Stimulated activated naive B cell treated with anti-CD40 and anti-IgM and Interleukin-4, amounts not matched to agents 10 μg/mL and 1 μg/mL and 100 μg/mL, for 72 hours (primary cell): ENCODE measurements around the gene XYLB.

ENCODE experiments used
- ATAC-seq, 2 donors: fragments of 150-1000 bp; cut with Tn5 transposase; replicated peaks; 2 replicates each; pipeline ENCODE4 v1.10.0; 2021; ENCODE audit warnings: moderate library complexity in 1 of 2
- DNase-seq: peaks from one replicate; pipeline ENCODE4 v3.0.0; 2021
- H3K27ac Mint-ChIP-seq: one replicate; pipeline ENCODE4 v1.8.0; 2022; ENCODE audit warnings: mild to moderate bottlenecking, mixed read lengths
- H3K27me3 Mint-ChIP-seq, 2 donors: one replicate each; pipeline ENCODE4 v1.8.0; 2022; ENCODE audit warnings: mixed read lengths in 2 of 2
- H3K36me3 Mint-ChIP-seq, 2 donors: one replicate each; pipeline ENCODE4 v1.8.0; 2022; ENCODE audit warnings: mixed read lengths in 2 of 2, mild to moderate bottlenecking in 1 of 2
- H3K4me1 Mint-ChIP-seq, 2 donors: one replicate each; pipeline ENCODE4 v1.8.0; 2022; ENCODE audit warnings: mixed read lengths in 2 of 2, mild to moderate bottlenecking in 1 of 2
- H3K4me3 Mint-ChIP-seq, 2 donors: one replicate each; pipeline ENCODE4 v1.8.0; 2022; ENCODE audit warnings: mild to moderate bottlenecking in 2 of 2, mixed read lengths in 2 of 2, moderate library complexity in 1 of 2
- H3K9me3 Mint-ChIP-seq, 2 donors: one replicate each; pipeline ENCODE4 v1.8.0; 2022; ENCODE audit warnings: mixed read lengths in 2 of 2, mild to moderate bottlenecking in 1 of 2

XYLB gene

GRCh38 chr3:38365469-38366062 lies 19.0 kb downstream of the XYLB start:
- no peak overlapping the region for H3K4me3 Mint-ChIP-seq
- H3K27ac Mint-ChIP-seq = no peak overlapping the region
- H3K27me3 Mint-ChIP-seq = no peaks in the 10 kb centered on the region
- no peaks in the 10 kb centered on the region for H3K4me1 Mint-ChIP-seq
- H3K36me3 Mint-ChIP-seq = peaks cover 8 to 13% of the 10 kb centered on the region in 2 donors
- ATAC-seq = no peak
- H3K9me3 Mint-ChIP-seq = peaks cover 0 to 2% of the 10 kb centered on the region in 2 donors
- DNase-seq = no peak

GRCh38 chr3:38366082-38366481 lies 19.5 kb downstream of the XYLB start:
- H3K9me3 Mint-ChIP-seq = peaks cover 0 to 2% of the 10 kb centered on the region in 2 donors
- H3K27ac Mint-ChIP-seq = no peak overlapping the region
- H3K27me3 Mint-ChIP-seq = no peaks in the 10 kb centered on the region
- H3K36me3 Mint-ChIP-seq = peaks cover 8 to 13% of the 10 kb centered on the region in 2 donors
- no peak for DNase-seq
- no peaks in the 10 kb centered on the region for H3K4me1 Mint-ChIP-seq
- no peak overlapping the region for H3K4me3 Mint-ChIP-seq
- ATAC-seq = no peak

GRCh38 chr3:38367779-38368178 lies 21.2 kb downstream of the XYLB start:
- no peak overlapping the region for H3K27ac Mint-ChIP-seq
- H3K4me1 Mint-ChIP-seq = no peaks in the 10 kb centered on the region
- no peak for ATAC-seq
- no peaks in the 10 kb centered on the region for H3K27me3 Mint-ChIP-seq
- no peak for DNase-seq
- H3K9me3 Mint-ChIP-seq = peaks cover 0 to 2% of the 10 kb centered on the region in 2 donors
- no peak overlapping the region for H3K4me3 Mint-ChIP-seq
- peaks cover 8 to 11% of the 10 kb centered on the region in 2 donors for H3K36me3 Mint-ChIP-seq

GRCh38 chr3:38368238-38368637 lies 21.7 kb downstream of the XYLB start:
- no peak for DNase-seq
- Mint-ChIP-seq H3K4me3 (no peak overlapping the region), H3K27me3 (no peaks in the 10 kb centered on the region), H3K4me1 (no peaks in the 10 kb centered on the region), H3K9me3 (peaks cover 0 to 2% of the 10 kb centered on the region in 2 donors), H3K36me3 (peaks cover 8 to 15% of the 10 kb centered on the region in 2 donors), H3K27ac (no peak overlapping the region)
- no peak for ATAC-seq

- Mint-ChIP-seq H3K27me3 (no peaks in the 10 kb centered on the region), H3K9me3 (peaks cover 0 to 2% of the 10 kb centered on the region in 2 donors), H3K4me3 (no peak overlapping the region), H3K36me3 (peaks cover 10 to 15% of the 10 kb centered on the region in 2 donors), H3K4me1 (peaks cover 0 to 2% of the 10 kb centered on the region in 2 donors), H3K27ac (no peak overlapping the region)
- no peak for ATAC-seq
- no peak for DNase-seq
These were observed 22.6 kb downstream of the XYLB start for GRCh38 chr3:38369186-38369585.

GRCh38 chr3:38370149-38370548 lies 23.6 kb downstream of the XYLB start:
- Mint-ChIP-seq H3K27me3 (no peaks in the 10 kb centered on the region), H3K27ac (no peak overlapping the region), H3K4me3 (no peak overlapping the region), H3K4me1 (peaks cover 0 to 6% of the 10 kb centered on the region in 2 donors), H3K36me3 (peaks cover 11 to 15% of the 10 kb centered on the region in 2 donors), H3K9me3 (peaks cover 0 to 2% of the 10 kb centered on the region in 2 donors)
- no peak for DNase-seq
- no peak for ATAC-seq

GRCh38 chr3:38370861-38371260 lies 24.3 kb downstream of the XYLB start:
- peaks cover 0 to 6% of the 10 kb centered on the region in 2 donors for H3K4me1 Mint-ChIP-seq
- H3K9me3 Mint-ChIP-seq = peaks cover 0 to 2% of the 10 kb centered on the region in 2 donors
- ATAC-seq (no peak), DNase-seq (no peak)
- H3K27ac Mint-ChIP-seq = no peak overlapping the region
- peaks cover 8 to 15% of the 10 kb centered on the region in 2 donors for H3K36me3 Mint-ChIP-seq
- H3K4me3 Mint-ChIP-seq = no peak overlapping the region
- H3K27me3 Mint-ChIP-seq = no peaks in the 10 kb centered on the region

- Mint-ChIP-seq H3K27ac (no peak overlapping the region), H3K4me3 (no peak overlapping the region), H3K36me3 (peaks cover 8 to 15% of the 10 kb centered on the region in 2 donors), H3K4me1 (peaks cover 0 to 6% of the 10 kb centered on the region in 2 donors), H3K27me3 (no peaks in the 10 kb centered on the region), H3K9me3 (peaks cover 0 to 2% of the 10 kb centered on the region in 2 donors)
- DNase-seq (no peak), ATAC-seq (no peak)
These were observed 25.1 kb downstream of the XYLB start for GRCh38 chr3:38371541-38372213.

- Mint-ChIP-seq H3K4me1 (peaks cover 0 to 6% of the 10 kb centered on the region in 2 donors), H3K27me3 (no peaks in the 10 kb centered on the region), H3K27ac (no peak overlapping the region), H3K4me3 (no peak overlapping the region), H3K9me3 (peaks cover 0 to 2% of the 10 kb centered on the region in 2 donors), H3K36me3 (peaks cover 8 to 19% of the 10 kb centered on the region in 2 donors)
- no peak for ATAC-seq
- DNase-seq = no peak
These were observed 25.6 kb downstream of the XYLB start for GRCh38 chr3:38372214-38372601.

- no peak overlapping the region for H3K27ac Mint-ChIP-seq
- H3K9me3 Mint-ChIP-seq = no peaks in the 10 kb centered on the region
- peaks cover 0 to 6% of the 10 kb centered on the region in 2 donors for H3K4me1 Mint-ChIP-seq
- no peak overlapping the region for H3K4me3 Mint-ChIP-seq
- ATAC-seq (no peak), DNase-seq (no peak)
- no peaks in the 10 kb centered on the region for H3K27me3 Mint-ChIP-seq
- H3K36me3 Mint-ChIP-seq = peaks cover 4 to 19% of the 10 kb centered on the region in 2 donors
These were observed 27.6 kb downstream of the XYLB start for GRCh38 chr3:38374221-38374620.

GRCh38 chr3:38375072-38375471 lies 28.5 kb downstream of the XYLB start:
- no peak overlapping the region for H3K27ac Mint-ChIP-seq
- peaks cover 0 to 6% of the 10 kb centered on the region in 2 donors for H3K4me1 Mint-ChIP-seq
- no peak for DNase-seq
- no peak for ATAC-seq
- no peak overlapping the region for H3K4me3 Mint-ChIP-seq
- H3K36me3 Mint-ChIP-seq = peaks cover 7 to 22% of the 10 kb centered on the region in 2 donors
- peaks cover 0 to 1% of the 10 kb centered on the region in 2 donors for H3K9me3 Mint-ChIP-seq
- H3K27me3 Mint-ChIP-seq = no peaks in the 10 kb centered on the region

GRCh38 chr3:38375488-38376097 lies 29.0 kb downstream of the XYLB start:
- Mint-ChIP-seq H3K36me3 (peaks cover 8 to 22% of the 10 kb centered on the region in 2 donors), H3K4me1 (peaks cover 0 to 6% of the 10 kb centered on the region in 2 donors), H3K9me3 (peaks cover 0 to 2% of the 10 kb centered on the region in 2 donors), H3K27me3 (no peaks in the 10 kb centered on the region), H3K27ac (no peak overlapping the region), H3K4me3 (no peak overlapping the region)
- ATAC-seq (no peak), DNase-seq (no peak)

- peaks cover 11 to 22% of the 10 kb centered on the region in 2 donors for H3K36me3 Mint-ChIP-seq
- H3K27me3 Mint-ChIP-seq = no peaks in the 10 kb centered on the region
- H3K4me3 Mint-ChIP-seq = no peak overlapping the region
- H3K9me3 Mint-ChIP-seq = peaks cover 0 to 4% of the 10 kb centered on the region in 2 donors
- H3K27ac Mint-ChIP-seq = no peak overlapping the region
- peaks cover 0 to 6% of the 10 kb centered on the region in 2 donors for H3K4me1 Mint-ChIP-seq
- DNase-seq (no peak), ATAC-seq (no peak)
These were observed 29.7 kb downstream of the XYLB start for GRCh38 chr3:38376098-38376816.

GRCh38 chr3:38379201-38379770 lies 32.7 kb downstream of the XYLB start:
- Mint-ChIP-seq H3K4me1 (peaks cover 0 to 3% of the 10 kb centered on the region in 2 donors), H3K9me3 (peaks cover 4 to 11% of the 10 kb centered on the region in 2 donors), H3K27ac (no peak overlapping the region), H3K4me3 (no peak overlapping the region), H3K36me3 (peaks cover 15 to 27% of the 10 kb centered on the region in 2 donors), H3K27me3 (no peaks in the 10 kb centered on the region)
- ATAC-seq (no peak), DNase-seq (no peak)
